GM21619 (cell line): ENCODE data around the gene KRT7.
"Not testable (repeated sequence)": the region's sequence is repeated elsewhere in the genome, so short reads cannot be mapped to it uniquely, and the experiment has no call there.

ENCODE experiments used
- ATAC-seq: cut with Tn5 transposase; IDR thresholded peaks from one replicate; pipeline ENCODE4 v1.9.1; 2021; ENCODE audit not compliant: unreplicated experiment

The KRT7 gene

DNA sequence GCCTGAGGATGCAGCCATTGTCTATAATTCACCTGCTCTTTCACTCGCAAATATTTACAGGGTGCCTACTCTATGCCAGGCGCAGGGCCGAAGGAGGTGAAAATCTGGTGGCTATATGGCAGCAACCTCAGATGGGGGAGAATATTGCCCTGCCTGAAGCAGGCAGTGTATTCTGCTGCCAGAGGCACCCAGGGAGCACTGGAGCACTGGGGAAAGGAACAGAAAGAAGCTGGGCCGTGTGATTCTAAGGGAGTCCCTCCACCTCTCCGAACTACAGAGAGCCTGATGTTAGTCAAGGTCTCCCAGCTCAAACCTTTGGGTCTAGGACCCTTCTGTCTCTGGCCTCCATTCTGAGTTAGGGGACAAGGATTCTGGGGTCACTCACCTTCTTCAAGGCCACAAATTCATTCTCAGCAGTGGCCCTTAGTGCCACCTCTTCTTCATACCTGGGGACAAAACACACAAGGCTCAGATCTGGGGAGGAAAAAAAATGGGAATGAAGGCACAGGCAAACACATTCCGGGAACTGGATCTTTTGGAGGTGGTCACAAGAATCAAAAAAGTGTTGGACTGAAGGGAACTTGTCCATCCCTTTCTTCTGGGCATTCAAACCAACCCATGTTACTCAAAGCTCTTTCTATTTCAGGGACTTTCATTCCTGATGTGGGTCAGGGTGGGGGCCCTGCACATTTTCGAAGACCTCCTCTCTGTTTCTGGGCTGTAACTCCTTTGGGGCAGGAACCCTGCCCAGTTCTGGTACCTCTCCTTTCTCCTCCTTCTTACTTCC is 22.1 kb downstream of the KRT7 start:
- ATAC-seq, result no peak

- no peak for ATAC-seq
Observed at GRCh38 chr12:52255926-52256583, 23.0 kb downstream of the KRT7 start.

DNA sequence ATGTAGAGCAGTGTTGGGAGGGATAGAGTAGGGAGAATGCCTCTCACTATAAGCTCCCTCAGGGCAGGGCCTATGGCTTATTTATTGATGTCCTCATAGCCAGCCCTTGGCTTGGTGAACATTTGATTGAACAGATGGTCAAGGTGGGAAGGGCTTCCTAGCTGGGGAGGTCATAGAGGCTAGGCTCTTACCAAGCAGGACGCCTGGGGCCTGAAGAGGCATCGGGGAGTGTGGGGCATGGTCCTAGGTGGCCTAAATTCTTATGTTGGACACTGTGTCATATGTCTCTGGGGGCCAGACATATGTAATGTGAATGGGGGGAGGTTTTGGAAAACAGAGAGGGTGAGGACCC is 23.5 kb downstream of the KRT7 start:
- no peak for ATAC-seq

- ATAC-seq, result no peak
Observed at GRCh38 chr12:52257074-52257551, 24.1 kb downstream of the KRT7 start.

- not testable (repeated sequence) for ATAC-seq
Observed at GRCh38 chr12:52257922-52258321, 24.9 kb downstream of the KRT7 start.

DNA sequence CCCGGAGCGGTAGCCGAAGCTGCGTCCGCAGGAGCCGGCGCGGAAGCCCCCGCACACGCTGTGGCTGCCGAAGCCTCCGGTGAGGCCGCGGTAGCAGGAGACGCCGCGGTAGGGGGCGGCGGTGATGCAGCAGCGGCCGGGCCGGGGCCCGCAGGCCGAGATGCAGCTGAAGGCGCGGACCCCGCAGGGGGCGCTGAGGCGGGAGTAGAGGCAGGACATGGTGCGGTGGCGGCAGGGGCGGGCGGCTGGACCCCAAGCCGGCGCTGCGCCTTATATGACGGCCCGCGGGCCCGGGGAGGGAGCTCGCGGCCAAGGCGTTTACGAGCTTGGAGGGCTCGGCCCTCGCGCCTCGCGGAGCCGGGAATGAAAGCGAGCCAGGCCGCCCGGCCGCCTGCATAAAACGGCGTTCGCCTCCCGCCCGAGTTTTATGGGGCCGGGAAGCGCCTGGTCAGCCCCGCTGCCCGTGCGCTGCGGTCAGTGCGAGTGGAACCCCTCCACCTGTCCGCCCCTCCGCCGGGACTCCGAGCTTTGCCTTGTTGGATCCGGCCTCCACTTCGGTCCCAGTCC is 25.4 kb downstream of the KRT7 start:
- ATAC-seq, result no peak

DNA sequence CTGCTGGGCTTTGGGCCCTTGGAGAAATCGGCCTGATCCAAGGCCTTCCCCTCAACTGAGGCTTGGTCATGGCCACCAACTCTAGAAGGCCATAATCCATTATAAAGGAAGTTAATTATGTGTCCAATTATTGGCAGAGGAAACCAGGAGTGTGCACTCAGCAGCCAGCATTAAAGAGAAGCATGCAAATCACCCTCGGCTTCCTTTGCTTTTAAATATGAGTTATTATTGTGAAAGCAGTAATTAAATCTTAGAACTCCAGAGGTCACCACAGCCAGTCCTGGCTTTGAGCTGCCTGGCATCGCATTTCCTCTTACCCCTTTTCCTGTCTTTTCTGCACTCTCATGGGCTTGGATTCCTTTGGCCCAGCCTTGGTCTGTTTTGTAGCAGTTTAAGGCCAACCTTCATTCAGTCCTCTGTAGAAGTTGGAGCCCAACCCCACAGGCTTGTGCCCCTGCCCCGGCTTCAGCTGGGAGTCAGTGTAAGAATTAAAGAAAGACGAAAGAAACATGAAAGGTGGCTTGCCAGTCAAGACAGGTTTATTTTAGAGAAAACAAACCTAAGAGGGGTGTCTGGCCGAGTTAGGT is 26.7 kb downstream of the KRT7 start:
- no peak for ATAC-seq

DNA sequence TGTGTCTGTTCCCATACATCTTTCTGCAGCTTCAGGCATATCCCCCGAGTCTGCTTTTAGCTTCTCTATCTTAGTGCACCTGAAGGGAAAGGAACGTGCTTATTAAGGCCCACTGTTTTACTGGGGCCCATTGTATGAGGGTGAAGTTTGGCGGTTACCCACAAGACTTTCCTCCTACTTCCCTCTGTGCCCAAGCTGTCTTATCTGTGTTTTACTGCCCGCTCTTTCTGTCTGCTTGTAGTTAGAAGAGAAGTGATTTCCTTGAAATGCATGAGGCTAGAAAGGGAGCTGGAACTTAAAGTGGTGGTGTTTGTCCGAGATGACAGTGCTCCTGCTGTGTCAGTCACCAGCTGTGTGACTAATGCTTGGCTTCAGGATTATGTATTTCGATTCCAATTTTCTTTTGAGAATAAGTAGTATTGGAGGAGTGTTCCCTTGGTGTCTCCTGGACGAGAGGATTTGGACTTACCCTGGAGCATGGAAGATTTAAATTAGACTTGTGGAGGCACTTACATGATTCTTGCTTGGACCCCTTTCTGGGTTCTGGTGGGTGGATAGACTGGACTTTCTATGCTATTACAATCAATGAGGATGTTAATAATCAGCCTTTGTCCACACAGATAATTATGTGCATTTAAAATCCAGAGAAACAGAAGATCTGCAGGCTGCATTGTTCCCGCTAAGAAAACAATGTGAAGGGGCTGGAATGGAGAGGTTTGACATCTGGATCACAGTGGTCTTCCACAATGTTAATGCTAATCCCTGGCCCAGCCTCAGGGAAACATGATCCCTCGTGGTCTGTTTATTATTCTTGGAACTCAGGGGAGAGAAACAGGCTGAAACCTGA is 27.5 kb downstream of the KRT7 start:
- ATAC-seq, result no peak

DNA sequence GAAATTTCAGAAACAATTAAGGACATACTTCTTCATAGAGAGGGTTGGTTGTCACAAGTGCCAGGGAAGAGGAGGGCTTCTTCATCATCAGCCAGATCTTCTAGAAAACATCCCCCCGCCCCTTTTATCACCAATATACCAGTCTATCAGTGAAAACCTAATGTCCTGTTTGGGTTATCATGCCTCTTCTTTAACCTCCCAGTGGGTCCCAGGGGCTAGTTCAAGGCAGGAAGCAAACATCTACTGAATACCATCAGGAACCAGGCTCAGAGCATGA is 28.1 kb downstream of the KRT7 start:
- ATAC-seq, result no peak

DNA sequence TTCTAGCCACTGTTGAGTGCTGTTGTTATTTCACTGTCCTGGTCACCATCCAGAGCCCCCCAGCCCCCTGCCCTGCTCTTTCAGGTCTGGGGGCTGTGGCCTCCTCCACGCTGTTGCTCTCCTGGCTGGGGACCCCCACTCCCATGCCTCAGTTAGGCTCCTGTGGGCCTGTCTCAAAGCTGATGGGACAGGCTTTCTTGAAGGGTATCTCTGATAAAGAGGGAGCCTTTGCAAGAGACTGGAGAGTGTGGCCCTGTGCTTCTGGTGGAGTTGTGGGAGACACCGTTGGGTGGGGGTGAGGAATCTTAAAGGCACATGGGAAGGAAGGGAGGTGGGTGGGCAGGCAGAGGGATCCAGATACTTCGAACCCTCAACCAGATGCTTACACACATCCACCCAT is 29.2 kb downstream of the KRT7 start:
- ATAC-seq, result no peak

DNA sequence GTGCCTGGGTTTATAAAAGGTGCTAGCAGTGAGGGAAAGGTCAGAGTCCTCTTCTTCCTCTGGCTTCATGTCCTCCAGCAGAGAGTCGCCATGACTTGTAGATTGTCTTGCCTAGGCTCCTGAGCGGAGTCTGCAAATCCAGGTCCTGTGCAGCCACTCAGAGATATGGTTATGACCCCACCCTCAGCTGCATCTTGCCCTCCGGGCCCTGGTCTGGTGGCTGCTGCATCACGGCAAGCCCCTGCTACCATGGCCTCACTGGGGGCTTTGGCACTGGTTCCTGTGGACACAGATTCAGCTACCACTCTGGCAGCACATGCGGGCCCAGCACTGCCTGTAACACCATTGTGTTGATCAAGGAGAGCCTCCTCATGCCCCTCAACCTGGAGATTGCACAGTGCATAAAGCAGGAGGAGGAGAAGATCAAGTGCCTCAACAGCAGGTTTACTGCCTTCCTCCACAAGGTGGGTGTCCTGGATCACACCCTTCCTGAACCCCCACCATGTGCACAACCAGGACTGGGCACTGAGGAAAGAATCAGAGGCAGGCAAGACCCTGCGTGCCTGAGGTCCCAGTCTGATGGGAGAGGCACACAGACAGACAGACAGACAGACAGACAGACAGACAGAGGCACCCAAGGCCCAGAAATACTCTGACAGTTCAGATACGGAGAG is 30.9 kb downstream of the KRT7 start:
- no peak for ATAC-seq

DNA sequence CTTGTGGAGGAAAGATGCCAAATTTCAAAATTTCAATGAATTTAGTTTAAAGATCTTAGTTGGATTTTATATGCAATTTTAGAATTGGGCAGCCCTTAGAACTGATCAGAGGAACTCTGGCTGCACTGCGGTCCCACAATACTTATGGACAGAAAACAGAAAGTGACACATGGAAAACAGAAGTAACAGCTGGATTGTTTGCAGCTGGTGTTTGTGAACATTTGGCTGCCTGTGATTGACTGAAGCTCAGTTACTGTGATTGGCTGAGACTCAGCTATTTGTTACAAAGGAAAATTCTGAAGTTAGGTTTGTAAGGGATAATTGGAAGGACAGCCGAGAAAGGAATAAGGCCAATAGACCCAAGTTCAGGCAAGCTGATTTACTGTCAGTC is 31.4 kb downstream of the KRT7 start:
- no peak for ATAC-seq

DNA sequence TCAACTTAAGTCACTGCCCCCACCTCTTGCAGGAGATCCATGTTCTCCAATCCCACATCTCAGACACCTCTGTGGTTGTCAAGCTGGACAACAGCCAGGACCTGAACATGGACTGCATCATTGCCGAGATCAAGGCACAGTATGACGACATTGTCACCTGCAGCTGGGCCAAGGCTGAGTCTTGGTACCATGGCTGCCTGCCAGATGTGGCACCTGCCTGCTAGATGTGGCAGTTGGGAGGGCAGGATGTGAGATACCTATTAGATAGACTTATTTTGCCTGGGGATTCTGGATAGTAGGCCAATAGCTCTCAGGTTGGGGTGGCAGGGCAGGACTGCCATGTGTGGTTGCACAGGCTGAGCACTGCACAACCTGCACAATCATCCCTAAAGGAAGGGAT is 33.5 kb downstream of the KRT7 start:
- ATAC-seq, result no peak

DNA sequence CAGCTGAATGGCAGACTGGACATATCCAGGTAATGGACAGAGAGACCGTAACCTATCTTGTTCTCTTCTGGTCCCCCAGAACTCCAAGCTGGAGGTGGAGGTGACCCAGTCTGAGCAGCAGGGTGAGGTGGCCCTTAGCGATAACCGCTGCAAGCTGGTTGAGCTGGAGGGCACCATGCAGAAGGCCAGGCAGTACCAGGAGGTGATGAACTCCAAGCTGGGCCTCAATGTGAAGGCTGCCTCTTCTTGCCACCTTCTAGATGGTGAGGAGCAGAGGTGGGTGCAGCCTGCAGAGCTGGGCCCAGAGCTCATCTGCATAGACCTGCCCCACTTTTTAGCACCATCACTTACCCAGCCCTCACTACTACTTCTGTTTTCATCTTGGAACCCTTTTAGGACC is 34.2 kb downstream of the KRT7 start:
- no peak for ATAC-seq

- no peak for ATAC-seq
Observed at GRCh38 chr12:52267699-52268098, 34.7 kb downstream of the KRT7 start.

DNA sequence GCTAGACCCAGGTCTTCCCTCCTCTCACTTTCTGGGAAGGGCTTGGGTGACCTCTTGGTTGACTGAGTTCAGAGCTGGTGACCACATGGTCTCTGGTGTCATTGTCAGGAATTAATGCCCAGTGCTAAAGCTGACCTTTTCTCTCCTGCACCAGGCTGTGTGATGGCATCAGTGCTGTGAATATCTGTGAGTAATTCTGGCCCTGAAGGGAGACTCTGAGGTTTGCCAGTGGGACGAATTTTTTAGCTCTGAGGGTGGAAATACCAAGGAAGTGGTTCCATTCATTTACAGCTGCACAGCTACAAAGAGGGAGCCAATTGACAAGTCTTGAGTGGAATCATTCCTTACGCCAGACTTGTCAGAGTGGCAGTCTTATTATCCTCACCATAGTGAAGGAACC is 35.2 kb downstream of the KRT7 start:
- ATAC-seq, result no peak

DNA sequence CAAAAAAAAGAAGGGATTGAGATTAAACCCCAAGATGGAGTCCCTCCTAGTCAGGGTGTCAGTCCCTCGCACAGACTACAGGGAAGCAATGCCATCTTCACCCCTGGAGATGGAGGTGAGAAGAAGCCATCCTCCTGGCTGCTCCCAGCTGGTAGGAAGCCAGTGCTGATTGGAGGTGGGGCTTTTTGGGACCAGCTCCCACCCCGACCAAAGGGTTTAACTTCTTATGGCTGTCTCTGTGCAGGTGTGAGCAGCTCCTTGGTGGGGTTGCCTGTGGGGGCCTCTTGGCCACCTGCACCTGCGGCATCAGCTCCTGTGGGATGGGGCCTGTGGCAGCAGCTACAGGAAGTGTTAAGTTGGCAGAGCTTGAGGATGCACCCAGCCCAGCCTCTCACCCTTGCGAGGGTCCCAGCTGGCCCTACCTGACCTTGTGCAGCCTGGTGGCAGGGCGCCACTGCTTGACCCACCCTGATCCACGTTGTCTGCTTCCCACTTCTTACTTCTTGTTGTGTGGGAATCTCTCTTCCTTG is 37.6 kb downstream of the KRT7 start:
- no peak for ATAC-seq

GRCh38 chr12:52271158-52271557 is 38.1 kb downstream of the KRT7 start:
- ATAC-seq, result no peak

DNA sequence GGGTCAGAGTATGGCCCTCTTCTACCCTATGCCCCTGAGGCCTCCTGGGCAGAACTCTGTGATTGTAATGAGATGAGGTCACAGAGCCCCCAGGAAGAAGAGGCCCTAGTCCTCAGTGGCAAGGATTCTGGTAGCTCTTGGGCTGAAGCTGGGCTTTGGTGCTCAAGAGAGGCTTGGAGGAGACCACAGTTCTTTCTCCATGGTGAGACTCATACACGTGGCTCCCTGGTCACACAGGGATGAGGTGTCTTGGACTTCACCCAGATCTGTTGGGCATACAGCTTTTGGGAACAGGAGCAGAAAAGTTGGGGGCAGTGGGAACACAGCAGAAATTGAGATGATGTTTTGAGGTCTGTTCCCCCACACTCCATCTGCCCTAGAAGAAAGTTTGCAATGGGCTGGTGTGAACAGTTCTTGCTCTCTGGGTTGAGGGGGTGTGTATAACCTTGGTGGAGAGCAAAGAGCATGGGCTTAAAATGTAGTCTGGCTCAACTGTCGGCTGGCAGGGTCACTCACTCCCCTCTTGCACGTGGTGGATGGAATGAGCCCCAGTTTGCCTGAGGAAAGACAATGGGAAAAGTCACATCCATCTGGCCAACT is 41.6 kb downstream of the KRT7 start, which contains the start of gene KRT86:
Gene KRT86 (plus strand): TSS at position 125 of the 600 bp plus-strand sequence. CDS start 27,272 bp downstream, outside the sequence.
- no peak for ATAC-seq

GRCh38 chr12:52275686-52276085 is 42.6 kb downstream of the KRT7 start:
- ATAC-seq, result no peak
